ENCODE data around the gene RRP12. TPM values are rescaled to one million over a fixed set of nuclear protein-coding genes. Genes with fewer than 3 reads are reported as not detected.

RRP12 gene
- total RNA-seq, 1 donor from 2014 or later = 35.3 TPM

- H3K4me3 ChIP-seq (ENCODE audit: low read depth, low read length) = no peak overlapping the region
- no peak for FAIRE-seq
- TF ChIP-seq, protein P1, sequence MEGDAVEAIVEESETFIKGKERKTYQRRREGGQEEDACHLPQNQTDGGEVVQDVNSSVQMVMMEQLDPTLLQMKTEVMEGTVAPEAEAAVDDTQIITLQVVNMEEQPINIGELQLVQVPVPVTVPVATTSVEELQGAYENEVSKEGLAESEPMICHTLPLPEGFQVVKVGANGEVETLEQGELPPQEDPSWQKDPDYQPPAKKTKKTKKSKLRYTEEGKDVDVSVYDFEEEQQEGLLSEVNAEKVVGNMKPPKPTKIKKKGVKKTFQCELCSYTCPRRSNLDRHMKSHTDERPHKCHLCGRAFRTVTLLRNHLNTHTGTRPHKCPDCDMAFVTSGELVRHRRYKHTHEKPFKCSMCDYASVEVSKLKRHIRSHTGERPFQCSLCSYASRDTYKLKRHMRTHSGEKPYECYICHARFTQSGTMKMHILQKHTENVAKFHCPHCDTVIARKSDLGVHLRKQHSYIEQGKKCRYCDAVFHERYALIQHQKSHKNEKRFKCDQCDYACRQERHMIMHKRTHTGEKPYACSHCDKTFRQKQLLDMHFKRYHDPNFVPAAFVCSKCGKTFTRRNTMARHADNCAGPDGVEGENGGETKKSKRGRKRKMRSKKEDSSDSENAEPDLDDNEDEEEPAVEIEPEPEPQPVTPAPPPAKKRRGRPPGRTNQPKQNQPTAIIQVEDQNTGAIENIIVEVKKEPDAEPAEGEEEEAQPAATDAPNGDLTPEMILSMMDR (IDR thresholded peaks at IDR 0.05; ENCODE audit: insufficient read depth, low read length, severe bottlenecking) = no peak
- H3K36me3 ChIP-seq (ENCODE audit: control insufficient read depth, insufficient read depth, low read length) = no peaks in the 10 kb centered on the region
- H3K27me3 ChIP-seq (ENCODE audit: control insufficient read depth, insufficient read depth, low read length) = no peaks in the 10 kb centered on the region
- DNase-seq (ENCODE audit: low read depth) = no peak
Observed at GRCh38 chr10:97320480-97321031, 80.6 kb downstream of the RRP12 start.

DNA sequence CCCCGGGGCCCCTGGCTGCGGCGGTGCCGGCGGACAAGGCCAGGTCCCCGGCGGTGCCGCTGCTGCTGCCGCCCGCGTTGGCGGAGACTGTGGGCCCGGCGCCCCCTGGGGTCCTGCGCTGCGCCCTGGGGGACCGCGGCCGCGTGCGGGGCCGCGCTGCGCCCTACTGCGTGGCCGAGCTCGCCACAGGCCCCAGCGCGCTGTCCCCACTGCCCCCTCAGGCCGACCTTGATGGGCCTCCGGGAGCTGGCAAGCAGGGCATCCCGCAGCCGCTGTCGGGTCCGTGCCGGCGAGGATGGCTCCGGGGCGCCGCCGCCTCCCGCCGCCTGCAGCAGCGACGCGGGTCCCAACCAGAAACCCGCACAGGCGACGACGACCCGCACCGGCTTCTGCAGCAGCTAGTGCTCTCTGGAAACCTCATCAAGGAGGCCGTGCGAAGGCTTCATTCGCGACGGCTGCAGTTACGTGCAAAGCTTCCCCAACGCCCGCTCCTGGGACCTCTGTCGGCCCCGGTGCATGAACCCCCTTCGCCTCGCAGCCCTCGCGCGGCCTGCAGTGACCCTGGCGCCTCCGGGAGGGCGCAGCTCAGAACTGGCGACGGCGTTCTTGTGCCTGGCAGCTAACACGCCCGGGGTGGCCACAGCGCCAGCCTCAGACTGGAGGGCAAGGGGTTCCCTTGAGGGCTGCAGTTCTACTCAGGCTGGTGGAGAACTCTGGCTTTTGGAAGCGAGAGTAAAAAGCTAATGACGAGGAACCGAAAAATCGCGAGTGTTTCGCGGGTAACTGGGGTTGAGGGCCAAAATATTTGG, 81.3 kb downstream of the RRP12 start:
- no peaks in the 10 kb centered on the region for H3K36me3 ChIP-seq (ENCODE audit: control insufficient read depth, insufficient read depth, low read length)

DNA sequence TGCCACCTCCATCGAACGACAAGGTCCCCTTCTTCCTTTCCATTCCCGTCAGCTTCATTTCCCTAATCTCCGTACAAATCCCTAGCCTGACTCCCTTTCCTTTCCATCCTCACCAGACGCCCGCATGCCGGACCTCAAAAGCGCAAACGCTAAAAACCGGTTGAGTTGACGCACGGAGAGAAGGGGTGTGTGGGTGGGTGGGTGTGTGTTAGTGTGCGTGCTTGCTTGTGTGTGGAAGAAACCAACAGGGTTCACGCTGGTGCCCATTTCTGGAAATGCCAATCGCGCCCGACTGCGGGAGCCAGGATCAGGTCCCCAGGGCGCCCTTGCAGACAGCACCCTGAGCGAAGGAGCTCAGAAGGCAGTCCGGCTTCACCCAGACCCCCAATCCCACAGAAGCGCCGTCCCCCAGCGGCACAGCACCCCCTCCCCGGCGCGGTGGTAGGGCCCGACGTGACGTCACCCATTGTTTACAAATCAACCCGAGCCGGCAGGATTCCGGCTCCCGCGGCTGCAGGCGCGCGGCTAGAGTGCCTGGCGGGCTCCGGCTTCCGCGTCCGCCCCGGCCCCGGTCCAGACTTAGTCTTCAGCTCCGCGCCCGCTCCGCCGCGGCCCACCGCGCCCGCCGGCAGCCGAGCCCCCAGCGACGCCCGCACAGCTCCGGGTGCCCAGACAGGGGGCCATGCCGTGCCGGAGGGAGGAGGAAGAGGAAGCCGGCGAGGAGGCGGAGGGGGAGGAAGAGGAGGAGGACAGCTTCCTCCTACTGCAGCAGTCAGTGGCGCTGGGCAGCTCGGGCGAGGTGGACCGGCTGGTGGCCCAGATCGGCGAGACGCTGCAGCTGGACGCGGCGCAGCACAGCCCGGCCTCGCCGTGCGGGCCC, 82.1 kb downstream of the RRP12 start, which contains the start of gene FRAT1:
Gene FRAT1 (plus strand): TSS at position 500 of the 880 bp plus-strand sequence. CDS start 183 bp downstream, at position 683.
- TF ChIP-seq, protein P1 (IDR thresholded peaks at IDR 0.05; ENCODE audit: insufficient read depth, low read length, severe bottlenecking) = no peak
- DNase-seq (ENCODE audit: low read depth) (peak; percentile 83), FAIRE-seq (no peak)
- no peaks in the 10 kb centered on the region for H3K27me3 ChIP-seq (ENCODE audit: control insufficient read depth, insufficient read depth, low read length)
- H3K4me3 ChIP-seq (ENCODE audit: low read depth, low read length) = peak within 1 kb of the TSS; percentile 76
- H3K36me3 ChIP-seq (ENCODE audit: control insufficient read depth, insufficient read depth, low read length) = no peaks in the 10 kb centered on the region

More for the DNA sequence above, 81.3 kb downstream of the RRP12 start:
- Histone ChIP-seq H3K4me3 (ENCODE audit: low read depth, low read length) (peak overlapping the region; percentile 76), H3K27me3 (ENCODE audit: control insufficient read depth, insufficient read depth, low read length) (no peaks in the 10 kb centered on the region)
- FAIRE-seq (no peak), DNase-seq (ENCODE audit: low read depth) (peak; percentile 7)
- TF ChIP-seq, protein P1 (IDR thresholded peaks at IDR 0.05; ENCODE audit: insufficient read depth, low read length, severe bottlenecking) = no peak

GRCh38 chr10:97314671-97315070, 86.5 kb downstream of the RRP12 start:
- FAIRE-seq = no peak

GRCh38 chr10:97312897-97313296, 88.2 kb downstream of the RRP12 start:
- no peak overlapping the region for H3K4me3 ChIP-seq (ENCODE audit: low read depth, low read length)
- DNase-seq (ENCODE audit: low read depth) = no peak
- H3K36me3 ChIP-seq (ENCODE audit: control insufficient read depth, insufficient read depth, low read length) = no peaks in the 10 kb centered on the region
- no peak for FAIRE-seq
- no peaks in the 10 kb centered on the region for H3K27me3 ChIP-seq (ENCODE audit: control insufficient read depth, insufficient read depth, low read length)
- TF ChIP-seq, protein P1 (IDR thresholded peaks at IDR 0.05; ENCODE audit: insufficient read depth, low read length, severe bottlenecking) = no peak

More at GRCh38 chr10:97314671-97315070, 86.5 kb downstream of the RRP12 start:
- peak; percentile 62 for DNase-seq (ENCODE audit: low read depth)
- no peaks in the 10 kb centered on the region for H3K36me3 ChIP-seq (ENCODE audit: control insufficient read depth, insufficient read depth, low read length)
- H3K27me3 ChIP-seq (ENCODE audit: control insufficient read depth, insufficient read depth, low read length) = no peaks in the 10 kb centered on the region
- H3K4me3 ChIP-seq (ENCODE audit: low read depth, low read length) = no peak overlapping the region
- TF ChIP-seq, protein P1 (IDR thresholded peaks at IDR 0.05; ENCODE audit: insufficient read depth, low read length, severe bottlenecking) = no peak
